Erythroblast (primary cell): ENCODE measurements around the gene ZNF500.

Experiments
- GATA1 ChIP-seq: IDR thresholded peaks from 2 replicates; pipeline ENCODE4 v1.6.1; 2011; ENCODE audit warnings: low read depth, mild to moderate bottlenecking, control low read depth, low read length, moderate library complexity
- POLR2A ChIP-seq: IDR thresholded peaks from 2 replicates; pipeline ENCODE4 v1.6.1; 2011; ENCODE audit warnings: mild to moderate bottlenecking, low read length

- TF ChIP-seq POLR2A = no peak
- no peak for TF ChIP-seq GATA1
Observed at GRCh38 chr16:4744555-4745273, 22.2 kb downstream of the ZNF500 start.
